HepG2 (cell line): ENCODE data around the gene SFTPA2. TPM values are rescaled to one million over a fixed set of nuclear protein-coding genes. Genes with fewer than 3 reads are reported as not detected.

Experiments
- ATAC-seq: fragments of 200-7000 bp; cut with Tn5 transposase; 3 replicates; pipeline ENCODE4 v1.9.1; 2020; ENCODE audit warnings: mild to moderate bottlenecking, moderate library complexity
- BruUV-seq: library from RNA; stranded (reverse); fragments of 400-500 nt; replicated peaks from 2 replicates; lab custom pipeline; 2021; lab: Mats Ljungman, UMichigan
- CTCF ChIA-PET: fragments of 300-600 bp; formaldehyde crosslinking; extraction: SDS; loops from one replicate; lab custom pipeline; 2021; ENCODE audit warnings: low total read pairs, inconsistent platforms, low intra/inter-chr PET ratio; lab: Yijun Ruan, JAX
- POLR2A ChIA-PET: fragments of 350-600 bp; sonication (Branson Sonifier 250); formaldehyde crosslinking; loops from one replicate; lab custom pipeline; 2020; ENCODE audit warnings: antibody characterized with exemption, inconsistent platforms; lab: Yijun Ruan, JAX
- DNase-seq: peaks from one replicate; pipeline ENCODE4 v3.0.0-alpha.2; 2015; ENCODE audit warnings: low spot score
- FAIRE-seq: peaks from 3 replicates; lab custom pipeline; 2011; peaks lifted over from hg19 to GRCh38; lab: Jason Lieb, UNC
- H2AFZ ChIP-seq: one replicate; pipeline ENCODE4 v1.6.1; 2011; ENCODE audit warnings: low read length, inconsistent platforms
- H3K27ac ChIP-seq: fragments of 300-600 bp; 3 replicates; pipeline ENCODE4 v1.8.0; 2011; ENCODE audit warnings: mixed run types, mild to moderate bottlenecking, mixed read lengths, low read length, inconsistent platforms; ENCODE audit not compliant: insufficient read depth; ENCODE audit errors: extremely low read length
- H3K27me3 ChIP-seq, 2 experiments: fragments of 200-600 bp in 1 of 2; 2 replicates in 1 of 2; 3 replicates in 1 of 2; pipeline versions ENCODE4 v1.6.0 to v1.8.0; 2011; ENCODE audit warnings: low read length in 2 of 2, mild to moderate bottlenecking in 2 of 2, moderate library complexity in 2 of 2, inconsistent platforms in 1 of 2; ENCODE audit not compliant: insufficient read depth in 2 of 2, control insufficient read depth in 1 of 2
- H3K36me3 ChIP-seq, 2 experiments: fragments of 200-600 bp in 1 of 2; replicated peaks in 1 of 2; 2 replicates in 1 of 2; 3 replicates in 1 of 2; pipeline versions ENCODE4 v1.5.1 to v1.8.0; 2011; ENCODE audit warnings: low read length in 2 of 2, inconsistent platforms in 1 of 2; ENCODE audit not compliant: insufficient read depth in 2 of 2, control insufficient read depth in 1 of 2
- H3K4me1 ChIP-seq: 2 replicates; pipeline ENCODE4 v1.5.1; 2012; ENCODE audit warnings: low read length, inconsistent platforms; ENCODE audit not compliant: insufficient read depth
- H3K4me2 ChIP-seq: 2 replicates; pipeline ENCODE4 v1.6.0; 2011; ENCODE audit warnings: low read depth, low read length, inconsistent platforms
- H3K4me3 ChIP-seq, 3 experiments: fragments of 200-600 bp in 1 of 3; sonication (generic), shearing (Covaris generic) in 1 of 3; replicated peaks in 1 of 3; 2 replicates each; pipeline ENCODE4 v1.5.1; 2011 to 2016; ENCODE audit warnings: low read length in 3 of 3, inconsistent platforms in 2 of 3, low read depth in 2 of 3, mild to moderate bottlenecking in 2 of 3, control low read depth in 1 of 3, mixed read lengths in 1 of 3; ENCODE audit not compliant: insufficient read depth in 1 of 3
- H3K79me2 ChIP-seq: one replicate; pipeline ENCODE4 v1.6.1; 2011; ENCODE audit warnings: low read length, inconsistent platforms; ENCODE audit not compliant: insufficient read depth
- H3K9ac ChIP-seq: 2 replicates; pipeline ENCODE4 v1.6.0; 2011; ENCODE audit warnings: mild to moderate bottlenecking, low read depth, low read length, inconsistent platforms; ENCODE audit not compliant: insufficient read depth
- H3K9me3 ChIP-seq: 2 replicates; pipeline ENCODE4 v1.5.1; 2012; ENCODE audit warnings: mild to moderate bottlenecking, low read length
- H4K20me1 ChIP-seq: 2 replicates; pipeline ENCODE4 v1.6.0; 2011; ENCODE audit warnings: inconsistent platforms, mild to moderate bottlenecking, low read length, moderate library complexity; ENCODE audit not compliant: insufficient read depth
- ARID2 ChIP-seq: sonication (generic); formaldehyde crosslinking; IDR thresholded peaks from 2 replicates; pipeline ENCODE4 v1.8.1; 2022; ENCODE audit warnings: mild to moderate bottlenecking, missing genetic modification reagents, borderline replicate concordance
- EEA1 ChIP-seq: sonication (generic); formaldehyde crosslinking; IDR thresholded peaks from 2 replicates; pipeline ENCODE4 v1.5.1; 2020; ENCODE audit warnings: mild to moderate bottlenecking, missing genetic modification reagents, borderline replicate concordance
- HCFC1 ChIP-seq: fragments of 150-350 bp; IDR thresholded peaks from 2 replicates; pipeline ENCODE4 v1.6.1; 2014; ENCODE audit warnings: low read depth, low read length
- HDAC1 ChIP-seq: sonication (generic); formaldehyde crosslinking; IDR thresholded peaks from 2 replicates; pipeline ENCODE4 v1.5.1; 2020; ENCODE audit warnings: mild to moderate bottlenecking, missing genetic modification reagents
- MED8 ChIP-seq: sonication (generic); formaldehyde crosslinking; IDR thresholded peaks from 2 replicates; pipeline ENCODE4 v1.8.1; 2023; ENCODE audit warnings: mild to moderate bottlenecking, missing genetic modification reagents; ENCODE audit not compliant: insufficient replicate concordance
- MEIS1 ChIP-seq: sonication (generic); formaldehyde crosslinking; IDR thresholded peaks from 2 replicates; pipeline ENCODE4 v1.9.0; 2021; ENCODE audit warnings: mild to moderate bottlenecking, missing genetic modification reagents, moderate library complexity, borderline replicate concordance
- MTF2 ChIP-seq: sonication (generic); formaldehyde crosslinking; IDR thresholded peaks from 2 replicates; pipeline ENCODE4 v1.5.0; 2020; ENCODE audit warnings: missing genetic modification reagents, borderline replicate concordance
- NRL ChIP-seq: sonication (generic); formaldehyde crosslinking; IDR thresholded peaks from 2 replicates; pipeline ENCODE4 v1.5.0; 2020; ENCODE audit warnings: missing genetic modification reagents, mild to moderate bottlenecking, moderate library complexity, borderline replicate concordance
- PRPF4 ChIP-seq: fragments of 200-400 bp; formaldehyde crosslinking; IDR thresholded peaks from 2 replicates; pipeline ENCODE4 v1.6.1; 2016; ENCODE audit warnings: low read length, low read depth; ENCODE audit not compliant: poor library complexity, severe bottlenecking
- RAD21 ChIP-seq: fragments of 450-650 bp; formaldehyde crosslinking; IDR thresholded peaks from 2 replicates; pipeline ENCODE4 v1.5.0; 2020; ENCODE audit warnings: mild to moderate bottlenecking
- SIX1 ChIP-seq: sonication (generic); formaldehyde crosslinking; IDR thresholded peaks from 2 replicates; pipeline ENCODE4 v1.4.0; 2020; ENCODE audit warnings: missing genetic modification reagents, borderline replicate concordance
- SMC3 ChIP-seq: IDR thresholded peaks from 2 replicates; pipeline ENCODE4 v1.6.1; 2011; ENCODE audit warnings: low read length, improper control_type of control experiment
- STAG1 ChIP-seq: sonication (generic); formaldehyde crosslinking; IDR thresholded peaks from 2 replicates; pipeline ENCODE4 v1.4.0; 2020; ENCODE audit warnings: missing genetic modification reagents
- STAT5B ChIP-seq: sonication (generic); formaldehyde crosslinking; IDR thresholded peaks from 2 replicates; pipeline ENCODE4 v1.4.0; 2020; ENCODE audit warnings: missing genetic modification reagents
- XRCC5 ChIP-seq: fragments of 200-400 bp; formaldehyde crosslinking; optimal IDR thresholded peaks from 2 replicates; pipeline ENCODE3; 2017; ENCODE audit warnings: mild to moderate bottlenecking, low read length
- ZBTB8A ChIP-seq: sonication (generic); formaldehyde crosslinking; IDR thresholded peaks from 2 replicates; pipeline ENCODE4 v1.4.0; 2020; ENCODE audit warnings: mild to moderate bottlenecking, low read depth, missing genetic modification reagents, borderline replicate concordance
- ZFP36 ChIP-seq: fragments of 150-350 bp; IDR thresholded peaks from 2 replicates; pipeline ENCODE4 v1.6.1; 2018; ENCODE audit warnings: borderline replicate concordance, low read length, low read depth; ENCODE audit not compliant: partially characterized antibody
- ZFP36L1 ChIP-seq: sonication (generic); formaldehyde crosslinking; IDR thresholded peaks from 2 replicates; pipeline ENCODE4 v1.8.0; 2022; ENCODE audit warnings: mild to moderate bottlenecking, missing genetic modification reagents, moderate library complexity
- ZKSCAN1 ChIP-seq: fragments of 150-350 bp; IDR thresholded peaks from 2 replicates; pipeline ENCODE4 v1.6.1; 2014; ENCODE audit warnings: low read length
- ZNF326 ChIP-seq: sonication (generic); formaldehyde crosslinking; IDR thresholded peaks from 2 replicates; pipeline ENCODE4 v1.4.0; 2020; ENCODE audit warnings: missing genetic modification reagents, borderline replicate concordance
- ZNF556 ChIP-seq: sonication (generic); formaldehyde crosslinking; IDR thresholded peaks from 2 replicates; pipeline ENCODE4 v1.4.0; 2020; ENCODE audit warnings: mild to moderate bottlenecking, missing genetic modification reagents, borderline replicate concordance
- ZNF629 ChIP-seq: sonication (generic); formaldehyde crosslinking; conservative IDR thresholded peaks from 2 replicates; pipeline ENCODE4 v1.5.0; 2020; ENCODE audit warnings: missing genetic modification reagents
- WGBS: methylation state at CpG from one replicate; pipeline ENCODE4 v1.1.6; 2017; ENCODE audit warnings: low lambda C conversion rate; 5-methylcytosine and 5-hydroxymethylcytosine counted together
- in situ Hi-C: cut with HindIII; loops from 2 replicates; pipeline ENCODE4 v1.10.0; 2017; ENCODE audit warnings: low pct_unique_long_range_greater_than_20kb; ENCODE audit not compliant: extremely low pct_ligation_motif_present
- intact Hi-C: fragments of 100-400 bp; cut with micrococcal nuclease; formaldehyde crosslinking; loops from one replicate; pipeline ENCODE4 v1.10.0; 2022; ENCODE audit not compliant: unreplicated experiment
- polyA plus RNA-seq, 8 experiments: library from polyadenylated mRNA; depleted of rRNA in 3 of 8; stranded (reverse) in 7 of 8; unstranded in 1 of 8; fragments of >200 nt; fragmentation: Illumina TruSeq in 4 of 8; extraction: Trizol in 4 of 8; gene quantifications; 2 replicates each; pipeline versions ENCODE4 v1.2.1 to v1.2.3, GENCODE V29; 2011 to 2016; ENCODE audit warnings: low read depth in 4 of 8, missing spikeins in 1 of 8, mixed read lengths in 1 of 8; ENCODE audit not compliant: insufficient read depth in 1 of 8
- total RNA-seq, 5 experiments: library from RNA; depleted of rRNA; stranded (reverse); fragments of >200 nt; fragmentation: Illumina TruSeq; extraction: Trizol; gene quantifications; 2 replicates each; pipeline ENCODE4 v1.2.3, GENCODE V29; 2016; ENCODE audit warnings: low read depth in 1 of 5
- TF ChIP-seq, protein P1 (sequence below): sonication (generic); formaldehyde crosslinking; IDR thresholded peaks from 2 replicates; pipeline ENCODE4 v1.4.0; 2020; ENCODE audit warnings: missing genetic modification reagents, low read depth, mild to moderate bottlenecking, borderline replicate concordance
- TF ChIP-seq, protein P2 (sequence below): sonication (generic); formaldehyde crosslinking; IDR thresholded peaks from 2 replicates; pipeline ENCODE4 v1.5.1; 2020; ENCODE audit warnings: missing genetic modification reagents, mild to moderate bottlenecking, borderline replicate concordance

SFTPA2 gene
- total and polyA plus RNA-seq, 2 of the 13 experiments (the other 11 are each of a cell fraction or from before 2014, with no cell fraction given), result 0.04 TPM; not detected in 1

DNA sequence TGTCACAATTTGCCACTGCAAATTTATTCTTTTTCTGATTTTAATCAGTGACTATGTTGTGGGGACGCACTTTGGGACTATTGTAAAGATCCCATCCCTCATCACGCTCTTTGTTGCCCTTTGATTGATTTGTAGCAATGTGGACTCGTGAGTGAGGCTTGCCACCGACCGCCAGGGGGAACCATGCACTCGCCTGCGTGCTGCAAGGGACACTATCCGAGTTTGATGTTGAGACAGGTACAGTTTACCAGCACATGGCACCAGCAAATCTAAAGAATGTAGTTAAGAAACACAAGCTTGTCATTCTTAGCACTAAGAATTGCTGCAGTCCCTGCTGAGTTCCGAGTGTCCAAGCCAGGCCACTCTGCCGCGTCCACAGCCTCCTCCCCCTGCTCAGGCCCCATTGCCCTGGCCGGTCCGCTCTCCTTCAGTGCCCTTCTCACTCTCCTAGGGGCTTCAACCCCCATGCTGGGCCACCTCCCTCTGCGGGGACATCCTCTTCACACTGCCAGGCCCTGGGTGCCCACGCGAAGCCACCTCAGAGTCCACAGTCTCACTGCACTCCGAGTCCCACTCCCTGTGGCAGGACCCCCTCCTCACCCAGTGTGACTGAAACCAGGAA, 2.0 kb upstream of the SFTPA2 start:
- DNase-seq (peak; percentile 36), FAIRE-seq (peak; percentile 79), ATAC-seq (peak; percentile 95)
- Histone ChIP-seq H3K27me3 (peaks cover 0 to 27% of the 10 kb centered on the region in 2 experiments; a peak in 4 of 5 replicates), H3K9ac (no peak overlapping the region), H3K9me3 (no peaks in the 10 kb centered on the region), H3K79me2 (no peaks in the 10 kb centered on the region), H3K4me3 (peak overlapping the region in 1 of 3 experiments; percentile 45; a peak in 1 of 6 replicates), H2AFZ (no peak overlapping the region), H3K4me2 (peak overlapping the region; percentile 44; the same call in 1 of the 2 replicates), H3K4me1 (peaks cover 9% of the 10 kb centered on the region; the same call in 1 of the 2 replicates), H4K20me1 (no peaks in the 10 kb centered on the region), H3K27ac (no peak overlapping the region), H3K36me3 (no peaks in the 10 kb centered on the region)
- WGBS, result 19% methylated on average over 15 of the region's 17 CpGs
- intact Hi-C loops (loop anchor here (1.0 kb wide), 2 partner anchors 47 to 367 kb away; no protein-coding TSS in a partner anchor), in situ Hi-C loops (loop anchor here (25.0 kb wide), 1 partner anchor 375 kb away; the partner anchor contains the start of gene SFTPD)
- POLR2A ChIA-PET, result no interaction called here
- CTCF ChIA-PET, result interaction anchor here (1.3 to 1.4 kb wide), 2 partner anchors 47 to 367 kb away, joined by 9 to 13 read pairs; no protein-coding TSS in a partner anchor
- no TSS peak for BruUV-seq
- no peak for TF ChIP-seq HCFC1
- TF ChIP-seq EEA1 (CRISPR knock-in tag), result no peak
- peak; percentile 86 for TF ChIP-seq STAG1
- no peak for TF ChIP-seq ZNF629
- no peak for TF ChIP-seq SIX1 (CRISPR knock-in tag)
- peak; percentile 44; the same call in 1 of the 2 replicates for TF ChIP-seq MTF2 (CRISPR knock-in tag)
- TF ChIP-seq MED8 (CRISPR knock-in tag), result no peak
- 0 out of 2 replicates have a peak, but pooled peaks have one; percentile 29 for TF ChIP-seq MEIS1 (CRISPR knock-in tag)
- TF ChIP-seq XRCC5, result peak; percentile 55
- no peak for TF ChIP-seq ZFP36L1
- TF ChIP-seq PRPF4, result no peak
- TF ChIP-seq ZNF556 (CRISPR knock-in tag), result 0 out of 2 replicates have a peak, but pooled peaks have one; percentile 29
- TF ChIP-seq, protein P1, sequence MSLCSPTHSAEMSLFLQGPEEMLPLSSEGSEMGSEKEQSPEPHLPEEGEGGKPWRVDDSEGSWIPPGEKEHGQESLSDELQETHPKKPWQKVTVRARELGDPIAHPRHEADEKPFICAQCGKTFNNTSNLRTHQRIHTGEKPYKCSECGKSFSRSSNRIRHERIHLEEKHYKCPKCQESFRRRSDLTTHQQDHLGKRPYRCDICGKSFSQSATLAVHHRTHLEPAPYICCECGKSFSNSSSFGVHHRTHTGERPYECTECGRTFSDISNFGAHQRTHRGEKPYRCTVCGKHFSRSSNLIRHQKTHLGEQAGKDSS (CRISPR knock-in tag), result 0 out of 2 replicates have a peak, but pooled peaks have one; percentile 27
- TF ChIP-seq ZNF326 (CRISPR knock-in tag), result no peak
- TF ChIP-seq STAT5B (CRISPR knock-in tag), result no peak
- 0 out of 2 replicates have a peak, but pooled peaks have one; percentile 26 for TF ChIP-seq NRL (CRISPR knock-in tag)
- no peak for TF ChIP-seq ARID2
- no peak for TF ChIP-seq ZKSCAN1
- TF ChIP-seq, protein P2, sequence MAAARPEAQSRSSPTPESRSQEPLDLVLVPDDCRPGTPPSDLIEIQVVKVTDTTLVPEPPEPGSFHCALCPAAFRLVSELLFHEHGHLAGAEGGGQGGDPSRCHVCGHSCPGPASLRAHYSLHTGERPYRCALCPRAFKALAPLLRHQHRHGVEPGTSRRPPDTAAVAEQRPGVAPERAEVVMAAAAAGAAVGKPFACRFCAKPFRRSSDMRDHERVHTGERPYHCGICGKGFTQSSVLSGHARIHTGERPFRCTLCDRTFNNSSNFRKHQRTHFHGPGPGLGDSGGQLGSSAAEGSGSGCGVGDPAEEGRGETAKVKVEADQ (CRISPR knock-in tag), result no peak
- peak; percentile 50; the same call in 1 of the 2 replicates for TF ChIP-seq RAD21 (CRISPR knock-in tag)
- TF ChIP-seq HDAC1 (CRISPR knock-in tag), result no peak
- TF ChIP-seq ZFP36, result peak; percentile 31
- TF ChIP-seq SMC3, result peak; percentile 75
- no peak for TF ChIP-seq ZBTB8A (CRISPR knock-in tag)
